ENCODE data around the gene ARTN. TPM values are rescaled to one million over a fixed set of nuclear protein-coding genes. Genes with fewer than 3 reads are reported as not detected.

ARTN gene
- total RNA-seq, 4 donors from 2014 or later: 0.94 TPM; not detected in 3

DNA sequence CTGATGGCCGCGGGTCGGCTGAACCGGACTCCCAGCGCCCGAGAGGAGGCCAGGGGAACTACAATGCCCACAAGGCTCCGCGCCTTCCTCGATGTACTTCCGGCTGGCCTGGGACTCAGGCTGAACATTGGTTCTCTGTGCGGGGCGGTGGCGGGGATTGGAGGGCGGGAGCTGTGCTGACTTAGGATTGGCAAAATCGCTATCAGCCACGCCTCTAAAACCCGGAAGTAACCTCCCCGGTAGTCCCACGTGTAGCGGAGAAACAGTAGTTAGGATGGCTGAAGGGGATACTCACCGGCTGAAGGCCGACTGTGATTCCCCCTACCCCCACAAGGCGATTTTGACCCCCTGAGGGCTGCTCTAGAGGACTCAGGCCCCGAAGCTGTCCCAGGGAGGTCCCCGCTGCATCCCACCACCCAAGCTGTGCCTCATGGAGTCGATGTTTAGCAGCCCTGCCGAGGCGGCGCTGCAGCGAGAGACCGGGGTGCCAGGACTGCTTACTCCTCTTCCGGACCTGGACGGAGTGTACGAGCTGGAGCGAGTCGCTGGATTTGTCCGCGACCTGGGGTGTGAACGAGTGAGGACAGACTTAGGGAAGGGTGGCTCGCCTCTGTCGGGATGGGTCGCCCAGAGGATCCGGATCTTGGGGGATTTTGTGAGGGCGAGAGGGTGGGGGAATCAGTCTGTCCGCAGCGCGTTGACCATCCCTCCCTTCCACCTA, 36.3 kb downstream of the ARTN start, which contains the start of gene DPH2:
Gene DPH2, plus strand, starts transcription at position 265 of the 721 bp plus-strand sequence. Its CDS starts 166 bp downstream, at position 431.
- H3K4me1 ChIP-seq: peaks cover 0 to 11% (median 5%) of the 10 kb centered on the region in 4 donors
- H3K4me3 ChIP-seq: peak within 1 kb of the TSS; percentile 55 to 90 (median 70)
- TF ChIP-seq POLR2A (IDR thresholded peaks at IDR 0.05) (no peak), CTCF (IDR thresholded peaks at IDR 0.05) (peak in 5 of 6 experiments; percentile 16 to 41 (median 17))
- H3K27ac ChIP-seq: peak within 1 kb of the TSS in 2 of 4 donors; percentile 6 to 58
- DNase-seq: peak; percentile 96 to 99 (median 97)
- no peaks in the 10 kb centered on the region for H3K27me3 ChIP-seq
- H3K36me3 ChIP-seq: peaks cover 0 to 4% (median 0%) of the 10 kb centered on the region in 3 donors
- H3K9me3 ChIP-seq: no peaks in the 10 kb centered on the region

DNA sequence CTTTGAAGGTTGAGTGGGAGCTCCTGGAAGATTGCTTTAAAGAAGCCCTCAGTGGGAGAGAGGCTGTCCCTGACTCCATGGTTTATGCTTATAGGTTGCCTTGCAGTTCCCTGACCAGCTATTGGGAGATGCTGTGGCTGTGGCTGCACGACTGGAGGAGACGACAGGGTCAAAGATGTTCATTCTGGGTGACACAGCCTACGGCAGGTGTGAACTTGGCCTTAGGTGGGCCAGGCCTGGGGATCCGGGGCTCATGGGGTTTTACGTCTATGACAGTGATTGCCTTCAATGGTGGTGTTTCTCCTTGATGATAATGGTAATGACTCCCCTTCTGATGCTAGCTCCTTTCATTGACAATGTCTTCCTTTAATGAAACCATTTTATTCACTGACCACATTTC, 36.9 kb downstream of the ARTN start:
- peaks cover 0 to 4% (median 0%) of the 10 kb centered on the region in 3 donors for H3K36me3 ChIP-seq
- H3K9me3 ChIP-seq: no peaks in the 10 kb centered on the region
- no peaks in the 10 kb centered on the region for H3K27me3 ChIP-seq
- DNase-seq: no peak
- H3K4me3 ChIP-seq: peak overlapping the region; percentile 55 to 90 (median 70)
- H3K4me1 ChIP-seq: peaks cover 0 to 13% (median 6%) of the 10 kb centered on the region in 4 donors
- TF ChIP-seq POLR2A (IDR thresholded peaks at IDR 0.05) (no peak), CTCF (IDR thresholded peaks at IDR 0.05) (no peak)
- H3K27ac ChIP-seq: peak overlapping the region in 1 of 4 donors; percentile 58

DNA sequence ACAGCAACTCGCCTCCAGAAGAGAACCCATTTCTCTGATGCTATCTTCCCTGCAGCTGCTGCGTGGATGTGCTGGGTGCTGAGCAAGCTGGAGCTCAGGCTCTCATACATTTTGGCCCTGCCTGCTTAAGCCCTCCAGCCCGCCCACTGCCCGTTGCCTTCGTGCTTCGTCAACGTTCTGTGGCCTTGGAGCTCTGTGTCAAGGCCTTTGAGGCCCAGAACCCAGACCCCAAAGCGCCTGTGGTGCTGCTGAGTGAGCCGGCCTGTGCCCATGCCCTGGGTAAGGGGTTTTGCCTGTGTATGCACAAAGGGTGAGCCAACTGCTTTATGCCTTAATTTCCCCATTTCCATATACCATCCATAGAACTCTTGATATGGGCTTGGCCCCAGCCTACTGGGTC, 37.3 kb downstream of the ARTN start:
- Histone ChIP-seq H3K4me1 (peaks cover 3 to 17% (median 10%) of the 10 kb centered on the region in 4 donors), H3K4me3 (no peak overlapping the region), H3K27me3 (no peaks in the 10 kb centered on the region)

GRCh38 chr1:43971336-43971980, 37.9 kb downstream of the ARTN start:
- no peak for TF ChIP-seq POLR2A (IDR thresholded peaks at IDR 0.05)
- no peak for TF ChIP-seq CTCF (IDR thresholded peaks at IDR 0.05)
- no peaks in the 10 kb centered on the region for H3K27me3 ChIP-seq
- DNase-seq: peak in 1 of 3 donors; percentile 41
- H3K36me3 ChIP-seq: peaks cover 0 to 10% (median 0%) of the 10 kb centered on the region in 3 donors
- no peak overlapping the region for H3K4me3 ChIP-seq
- no peak overlapping the region for H3K27ac ChIP-seq
- peaks cover 7 to 21% (median 13%) of the 10 kb centered on the region in 4 donors for H3K4me1 ChIP-seq
- no peaks in the 10 kb centered on the region for H3K9me3 ChIP-seq

More for the DNA sequence above, 37.3 kb downstream of the ARTN start:
- peak in 1 of 3 donors; percentile 39 for DNase-seq
- H3K27ac ChIP-seq: no peak overlapping the region
- H3K9me3 ChIP-seq: no peaks in the 10 kb centered on the region
- H3K36me3 ChIP-seq: peaks cover 0 to 4% (median 0%) of the 10 kb centered on the region in 3 donors
- TF ChIP-seq POLR2A (IDR thresholded peaks at IDR 0.05) (no peak), CTCF (IDR thresholded peaks at IDR 0.05) (no peak)

GRCh38 chr1:43973981-43974442, 40.4 kb downstream of the ARTN start:
- Histone ChIP-seq H3K27me3 (no peaks in the 10 kb centered on the region), H3K36me3 (peaks cover 0 to 25% (median 0%) of the 10 kb centered on the region in 3 donors), H3K4me3 (peak overlapping the region; percentile 81 to 98 (median 84)), H3K4me1 (peaks cover 8 to 45% (median 14%) of the 10 kb centered on the region in 4 donors), H3K27ac (peak overlapping the region; percentile 92 to 98 (median 94)), H3K9me3 (no peaks in the 10 kb centered on the region)
- TF ChIP-seq CTCF (IDR thresholded peaks at IDR 0.05): no peak
- TF ChIP-seq POLR2A (IDR thresholded peaks at IDR 0.05): no peak
- peak in 1 of 3 donors; percentile 27 for DNase-seq

All from Peyer's patch (tissue), 4 donors.